ENCODE measurements around the gene TMEM53. TPM values are rescaled to one million over a fixed set of nuclear protein-coding genes. Genes with fewer than 3 reads are reported as not detected.

TMEM53 gene
- total RNA-seq, 1 experiment from 2014 or later = 6.2 TPM

GRCh38 chr1:44646261-44647110 is 27.8 kb downstream of the TMEM53 start:
- H3K4me1 Mint-ChIP-seq = peaks cover 8 to 25% of the 10 kb centered on the region in 2 experiments; a peak in 2 of 4 replicates
- TF ChIP-seq CTCF (conservative IDR thresholded peaks at IDR 0.05) = no peak
- Histone ChIP-seq H3K27me3 (ENCODE audit: insufficient read depth, low read length) (no peaks in the 10 kb centered on the region), H3T11ph (ENCODE audit: low read length) (no peak overlapping the region), H3K23ac (ENCODE audit: insufficient read length, low read depth, low read length) (no peak overlapping the region), H2AFZ (ENCODE audit: low read length) (no peak overlapping the region), H4K91ac (ENCODE audit: insufficient read length, low read depth, low read length) (no peak overlapping the region), H3K23me2 (ENCODE audit: insufficient read length, low read depth, low read length, poor library complexity, severe bottlenecking) (no peaks in the 10 kb centered on the region), H4K5ac (ENCODE audit: insufficient read length, low read depth, low read length) (no peak overlapping the region), H2BK20ac (ENCODE audit: low read depth, low read length, poor library complexity, severe bottlenecking) (no peak overlapping the region), H3K79me2 (ENCODE audit: insufficient read depth, low read length) (no peaks in the 10 kb centered on the region), H2BK5ac (ENCODE audit: insufficient read length, low read length) (no peak overlapping the region), H3K4ac (ENCODE audit: low read depth, low read length) (no peak overlapping the region), H4K8ac (replicated peaks; ENCODE audit: insufficient read length, low read depth, low read length) (no peak overlapping the region), H3K4me2 (ENCODE audit: insufficient read depth, insufficient read length, low read length) (no peak overlapping the region), H3K4me1 (ENCODE audit: insufficient read depth, low read length) (no peaks in the 10 kb centered on the region), H4K20me1 (ENCODE audit: control insufficient read depth, insufficient read depth, insufficient read length) (no peaks in the 10 kb centered on the region), H3K14ac (ENCODE audit: insufficient read depth, low read length) (no peak overlapping the region), H2BK120ac (ENCODE audit: low read depth, low read length, poor library complexity, severe bottlenecking) (no peak overlapping the region), H2BK12ac (ENCODE audit: insufficient read length, low read depth, low read length) (no peak overlapping the region), H3K56ac (ENCODE audit: insufficient read length, low read depth, low read length) (no peak overlapping the region), H3K18ac (ENCODE audit: insufficient read length, low read depth, low read length) (no peak overlapping the region), H3K9ac (ENCODE audit: extremely low read depth, insufficient read length, low read length) (no peak overlapping the region), H3K9me3 (ENCODE audit: control insufficient read depth, low read depth, low read length) (no peaks in the 10 kb centered on the region), H2AK5ac (ENCODE audit: insufficient read length, low read length) (no peak overlapping the region), H2BK15ac (ENCODE audit: low read depth, low read length) (no peak overlapping the region), H3K79me1 (ENCODE audit: insufficient read depth, low read depth, low read length, poor library complexity, severe bottlenecking) (no peaks in the 10 kb centered on the region), H3K27ac (ENCODE audit: insufficient read length, low read depth, low read length) (no peak overlapping the region)
- H3K9me3 Mint-ChIP-seq = no peaks in the 10 kb centered on the region
- H3K27me3 Mint-ChIP-seq (ENCODE audit: low read depth) = no peaks in the 10 kb centered on the region
- no peak overlapping the region for H3K4me3 Mint-ChIP-seq
- no peak overlapping the region for H3K27ac Mint-ChIP-seq
- WGBS (ENCODE audit: extremely low coverage, insufficient read length, low lambda C conversion rate) = no CpG with 5 or more reads among the region's 28 CpGs
- H3K36me3 Mint-ChIP-seq (ENCODE audit: insufficient read depth in 1 of 3, low read depth in 3 of 3) = peaks cover 23 to 88% (median 79%) of the 10 kb centered on the region in 3 experiments
- no peak for DNase-seq
